Measurements from ENCODE around the gene CGB3. TPM values are rescaled to one million over a fixed set of nuclear protein-coding genes. Genes with fewer than 3 reads are reported as not detected.

The CGB3 gene
- total RNA-seq, 1 donor from 2014 or later: not detected

DNA sequence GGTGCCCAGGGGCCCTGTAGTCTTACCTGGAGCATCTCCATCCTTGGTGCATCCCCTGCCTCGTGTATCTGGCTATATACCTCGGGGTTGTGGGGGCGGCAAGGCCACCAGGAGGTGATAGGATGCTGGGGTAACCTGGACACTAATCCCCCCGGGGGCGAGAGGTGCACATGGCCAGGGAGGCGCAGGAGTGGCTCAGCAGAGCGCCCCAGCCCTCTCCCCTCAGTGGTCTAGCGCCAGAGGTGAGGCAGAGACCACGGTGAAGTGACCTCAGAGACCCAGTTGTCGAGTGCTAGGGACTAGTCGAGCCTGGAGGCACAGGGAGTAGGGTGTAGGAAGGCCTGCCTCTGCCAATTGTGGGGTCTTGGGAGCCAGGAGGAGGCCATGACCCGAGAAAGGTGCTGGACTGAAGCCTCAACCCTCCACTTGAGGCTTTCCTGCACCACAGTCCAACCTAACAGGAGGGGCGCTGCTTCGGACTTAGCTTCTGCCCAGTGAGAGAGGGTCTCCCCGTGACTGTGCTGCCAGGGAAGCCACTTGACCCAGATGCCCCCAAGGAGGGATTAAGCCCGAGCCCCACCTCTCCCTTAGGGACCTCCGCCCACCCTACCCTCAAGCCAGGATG is 7.0 kb downstream of the CGB3 start, which contains the start of gene LHB:
Gene LHB (minus strand): TSS at position 51 of the 625 bp plus-strand sequence. CDS start 10 bp downstream, at position 41.
- TF ChIP-seq, protein P1, sequence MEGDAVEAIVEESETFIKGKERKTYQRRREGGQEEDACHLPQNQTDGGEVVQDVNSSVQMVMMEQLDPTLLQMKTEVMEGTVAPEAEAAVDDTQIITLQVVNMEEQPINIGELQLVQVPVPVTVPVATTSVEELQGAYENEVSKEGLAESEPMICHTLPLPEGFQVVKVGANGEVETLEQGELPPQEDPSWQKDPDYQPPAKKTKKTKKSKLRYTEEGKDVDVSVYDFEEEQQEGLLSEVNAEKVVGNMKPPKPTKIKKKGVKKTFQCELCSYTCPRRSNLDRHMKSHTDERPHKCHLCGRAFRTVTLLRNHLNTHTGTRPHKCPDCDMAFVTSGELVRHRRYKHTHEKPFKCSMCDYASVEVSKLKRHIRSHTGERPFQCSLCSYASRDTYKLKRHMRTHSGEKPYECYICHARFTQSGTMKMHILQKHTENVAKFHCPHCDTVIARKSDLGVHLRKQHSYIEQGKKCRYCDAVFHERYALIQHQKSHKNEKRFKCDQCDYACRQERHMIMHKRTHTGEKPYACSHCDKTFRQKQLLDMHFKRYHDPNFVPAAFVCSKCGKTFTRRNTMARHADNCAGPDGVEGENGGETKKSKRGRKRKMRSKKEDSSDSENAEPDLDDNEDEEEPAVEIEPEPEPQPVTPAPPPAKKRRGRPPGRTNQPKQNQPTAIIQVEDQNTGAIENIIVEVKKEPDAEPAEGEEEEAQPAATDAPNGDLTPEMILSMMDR (IDR thresholded peaks at IDR 0.05; ENCODE audit: unreplicated experiment): no peak
- DNase-seq (ENCODE audit: low spot score, unreplicated experiment): no peak
- Mint-ChIP-seq H3K4me1 (ENCODE audit: low read depth) (peaks cover 3% of the 10 kb centered on the region), H3K27ac (no peak within 1 kb of the TSS), H3K36me3 (ENCODE audit: insufficient read depth) (peaks cover 13% of the 10 kb centered on the region), H3K9me3 (ENCODE audit: low read depth) (no peaks in the 10 kb centered on the region), H3K27me3 (peaks cover 42% of the 10 kb centered on the region), H3K4me3 (ENCODE audit: low read depth) (peak within 1 kb of the TSS; percentile 35)

DNA sequence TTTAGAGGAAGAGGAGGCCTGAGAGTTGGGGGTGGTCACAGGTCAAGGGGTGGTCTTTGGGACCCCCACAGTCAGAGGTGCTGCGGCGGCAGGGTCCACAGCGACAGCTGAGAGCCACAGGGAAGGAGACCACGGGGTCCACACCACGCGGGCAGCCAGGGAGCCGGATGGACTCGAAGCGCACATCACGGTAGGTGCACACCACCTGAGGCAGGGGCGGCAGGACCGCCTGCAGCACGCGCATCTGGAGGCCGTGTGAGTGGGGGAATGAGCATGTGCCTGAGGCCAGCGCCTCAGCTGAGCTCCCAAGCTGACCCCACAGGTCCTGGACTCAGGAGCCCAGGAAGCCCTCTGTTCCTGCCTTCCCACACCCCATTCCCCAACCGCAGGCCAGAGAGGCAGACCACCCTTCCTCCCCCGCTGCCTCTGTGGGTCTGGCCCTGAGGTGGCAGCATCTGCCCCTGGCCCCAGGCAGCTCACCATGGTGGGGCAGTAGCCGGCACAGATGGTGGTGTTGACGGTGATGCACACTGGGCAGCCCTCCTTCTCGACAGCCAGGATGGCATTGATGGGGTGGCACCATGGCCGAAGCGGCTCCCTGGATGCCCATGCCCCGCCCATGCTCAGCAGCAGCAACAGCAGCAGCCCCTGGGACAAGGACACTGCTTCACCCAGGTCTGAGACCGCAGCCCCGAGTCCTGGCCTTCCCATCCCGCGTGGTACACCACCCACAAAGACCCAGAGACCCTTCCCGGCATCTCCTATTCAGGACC is 7.9 kb downstream of the CGB3 start:
- H3K36me3 Mint-ChIP-seq (ENCODE audit: insufficient read depth): peaks cover 13% of the 10 kb centered on the region
- DNase-seq (ENCODE audit: low spot score, unreplicated experiment): no peak
- no peak overlapping the region for H3K27ac Mint-ChIP-seq
- H3K4me1 Mint-ChIP-seq (ENCODE audit: low read depth): peaks cover 3% of the 10 kb centered on the region
- H3K27me3 Mint-ChIP-seq: peaks cover 33% of the 10 kb centered on the region
- no peaks in the 10 kb centered on the region for H3K9me3 Mint-ChIP-seq (ENCODE audit: low read depth)
- TF ChIP-seq, protein P1 (IDR thresholded peaks at IDR 0.05; ENCODE audit: unreplicated experiment): no peak
- H3K4me3 Mint-ChIP-seq (ENCODE audit: low read depth): no peak overlapping the region

- TF ChIP-seq, protein P1 (IDR thresholded peaks at IDR 0.05; ENCODE audit: unreplicated experiment): no peak
Measured at GRCh38 chr19:49014870-49015255, 9.3 kb downstream of the CGB3 start.

GRCh38 chr19:49014123-49014869 is 9.8 kb downstream of the CGB3 start:
- H3K36me3 Mint-ChIP-seq (ENCODE audit: insufficient read depth): peaks cover 15% of the 10 kb centered on the region
- no peak for DNase-seq (ENCODE audit: low spot score, unreplicated experiment)
- H3K9me3 Mint-ChIP-seq (ENCODE audit: low read depth): no peaks in the 10 kb centered on the region
- H3K4me1 Mint-ChIP-seq (ENCODE audit: low read depth): peaks cover 3% of the 10 kb centered on the region
- peaks cover 15% of the 10 kb centered on the region for H3K27me3 Mint-ChIP-seq
- no peak overlapping the region for H3K4me3 Mint-ChIP-seq (ENCODE audit: low read depth)
- TF ChIP-seq, protein P1 (IDR thresholded peaks at IDR 0.05; ENCODE audit: unreplicated experiment): no peak
- H3K27ac Mint-ChIP-seq: no peak overlapping the region

More at GRCh38 chr19:49014870-49015255, 9.3 kb downstream of the CGB3 start:
- peaks cover 15% of the 10 kb centered on the region for H3K36me3 Mint-ChIP-seq (ENCODE audit: insufficient read depth)
- H3K4me3 Mint-ChIP-seq (ENCODE audit: low read depth): no peak overlapping the region
- H3K4me1 Mint-ChIP-seq (ENCODE audit: low read depth): peaks cover 3% of the 10 kb centered on the region
- no peaks in the 10 kb centered on the region for H3K9me3 Mint-ChIP-seq (ENCODE audit: low read depth)
- peaks cover 19% of the 10 kb centered on the region for H3K27me3 Mint-ChIP-seq
- no peak for DNase-seq (ENCODE audit: low spot score, unreplicated experiment)
- H3K27ac Mint-ChIP-seq: no peak overlapping the region

GRCh38 chr19:49011194-49011593 is 12.9 kb downstream of the CGB3 start:
- H3K4me1 Mint-ChIP-seq (ENCODE audit: low read depth): no peaks in the 10 kb centered on the region
- H3K36me3 Mint-ChIP-seq (ENCODE audit: insufficient read depth): peaks cover 18% of the 10 kb centered on the region
- no peak for DNase-seq (ENCODE audit: low spot score, unreplicated experiment)
- H3K9me3 Mint-ChIP-seq (ENCODE audit: low read depth): no peaks in the 10 kb centered on the region
- H3K27me3 Mint-ChIP-seq: no peaks in the 10 kb centered on the region
- no peak overlapping the region for H3K4me3 Mint-ChIP-seq (ENCODE audit: low read depth)
- H3K27ac Mint-ChIP-seq: no peak overlapping the region
- TF ChIP-seq, protein P1 (IDR thresholded peaks at IDR 0.05; ENCODE audit: unreplicated experiment): no peak
